OCI-LY7 (cell line): ENCODE data around the gene CCDC185.

Experiments
- EZH2phosphoT487 ChIP-seq: fragments of 200-600 bp; sonication (generic); IDR thresholded peaks from 2 replicates; pipeline ENCODE4 v1.6.1; 2018; ENCODE audit warnings: low read depth, borderline replicate concordance, mild to moderate bottlenecking, mixed run types, antibody characterized with exemption, low read length, moderate library complexity, mixed read lengths
- TF ChIP-seq, protein P1 (sequence below): fragments of 200-600 bp; sonication (generic); conservative IDR thresholded peaks from 2 replicates; pipeline ENCODE4 v1.5.1; 2014; ENCODE audit warnings: mild to moderate bottlenecking, antibody characterized with exemption, low read length, moderate library complexity, mixed read lengths

DNA sequence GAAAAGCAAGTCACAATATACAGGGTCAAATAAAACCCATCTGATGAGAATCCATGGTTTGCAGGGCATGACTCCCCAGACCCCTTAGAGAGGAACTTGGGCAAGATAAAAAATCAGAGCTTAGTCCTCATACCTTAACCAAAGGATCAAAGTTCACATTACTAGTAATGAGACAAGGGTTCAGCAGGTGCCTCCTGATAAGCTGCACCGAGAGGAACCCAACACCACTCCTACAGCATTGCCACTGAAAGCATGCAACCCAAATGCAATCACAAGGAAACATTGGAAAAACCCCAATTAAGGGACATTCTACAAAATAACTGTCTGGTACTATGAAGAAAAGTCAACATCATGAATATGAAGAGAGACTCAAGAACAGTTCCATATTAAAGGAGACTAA, 29.7 kb downstream of the CCDC185 start:
- TF ChIP-seq, protein P1, sequence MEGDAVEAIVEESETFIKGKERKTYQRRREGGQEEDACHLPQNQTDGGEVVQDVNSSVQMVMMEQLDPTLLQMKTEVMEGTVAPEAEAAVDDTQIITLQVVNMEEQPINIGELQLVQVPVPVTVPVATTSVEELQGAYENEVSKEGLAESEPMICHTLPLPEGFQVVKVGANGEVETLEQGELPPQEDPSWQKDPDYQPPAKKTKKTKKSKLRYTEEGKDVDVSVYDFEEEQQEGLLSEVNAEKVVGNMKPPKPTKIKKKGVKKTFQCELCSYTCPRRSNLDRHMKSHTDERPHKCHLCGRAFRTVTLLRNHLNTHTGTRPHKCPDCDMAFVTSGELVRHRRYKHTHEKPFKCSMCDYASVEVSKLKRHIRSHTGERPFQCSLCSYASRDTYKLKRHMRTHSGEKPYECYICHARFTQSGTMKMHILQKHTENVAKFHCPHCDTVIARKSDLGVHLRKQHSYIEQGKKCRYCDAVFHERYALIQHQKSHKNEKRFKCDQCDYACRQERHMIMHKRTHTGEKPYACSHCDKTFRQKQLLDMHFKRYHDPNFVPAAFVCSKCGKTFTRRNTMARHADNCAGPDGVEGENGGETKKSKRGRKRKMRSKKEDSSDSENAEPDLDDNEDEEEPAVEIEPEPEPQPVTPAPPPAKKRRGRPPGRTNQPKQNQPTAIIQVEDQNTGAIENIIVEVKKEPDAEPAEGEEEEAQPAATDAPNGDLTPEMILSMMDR, result no peak
- no peak for TF ChIP-seq EZH2phosphoT487
